Measurements from ENCODE around the gene TACC2. TPM values are rescaled to one million over a fixed set of nuclear protein-coding genes. Genes with fewer than 3 reads are reported as not detected.

TACC2 gene
- total RNA-seq, 1 experiment from 2014 or later = 24.4 TPM

DNA sequence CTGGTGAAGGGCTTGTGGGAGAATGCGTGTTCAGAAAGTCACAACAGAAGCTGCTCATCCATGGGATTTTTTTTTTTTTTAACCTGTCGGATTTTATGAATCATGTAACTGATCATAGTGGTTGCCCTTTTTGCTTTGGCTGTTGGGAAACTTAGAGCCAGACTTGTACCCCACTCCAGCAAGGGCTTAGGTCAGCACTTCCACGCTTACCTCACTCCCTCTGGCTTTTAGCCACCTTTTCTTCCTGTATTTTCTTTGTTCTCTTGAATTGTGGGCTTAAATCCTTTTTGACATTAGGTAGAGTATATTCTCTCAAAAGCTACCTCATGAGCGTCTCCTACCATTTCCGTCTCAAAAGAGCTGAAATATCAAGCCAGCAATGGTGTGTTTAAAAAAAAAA lies 168.5 kb downstream of the TACC2 start:
- intact Hi-C loops (cut with micrococcal nuclease; ENCODE audit: unreplicated experiment) = no loop called here
- Mint-ChIP-seq H3K4me1 (ENCODE audit: low read depth, unreplicated experiment) (no peaks in the 10 kb centered on the region), H3K27ac (ENCODE audit: unreplicated experiment) (no peak overlapping the region), H3K4me3 (ENCODE audit: low read depth, unreplicated experiment) (no peak overlapping the region), H3K9me3 (ENCODE audit: low read depth, unreplicated experiment) (no peaks in the 10 kb centered on the region), H3K36me3 (ENCODE audit: insufficient read depth, unreplicated experiment) (no peaks in the 10 kb centered on the region), H3K27me3 (ENCODE audit: unreplicated experiment) (no peaks in the 10 kb centered on the region)
- no peak for DNase-seq
- BruUV-seq (replicated peaks) = no TSS peak
- CTCF ChIA-PET = no interaction called here
- TF ChIP-seq, protein P1, sequence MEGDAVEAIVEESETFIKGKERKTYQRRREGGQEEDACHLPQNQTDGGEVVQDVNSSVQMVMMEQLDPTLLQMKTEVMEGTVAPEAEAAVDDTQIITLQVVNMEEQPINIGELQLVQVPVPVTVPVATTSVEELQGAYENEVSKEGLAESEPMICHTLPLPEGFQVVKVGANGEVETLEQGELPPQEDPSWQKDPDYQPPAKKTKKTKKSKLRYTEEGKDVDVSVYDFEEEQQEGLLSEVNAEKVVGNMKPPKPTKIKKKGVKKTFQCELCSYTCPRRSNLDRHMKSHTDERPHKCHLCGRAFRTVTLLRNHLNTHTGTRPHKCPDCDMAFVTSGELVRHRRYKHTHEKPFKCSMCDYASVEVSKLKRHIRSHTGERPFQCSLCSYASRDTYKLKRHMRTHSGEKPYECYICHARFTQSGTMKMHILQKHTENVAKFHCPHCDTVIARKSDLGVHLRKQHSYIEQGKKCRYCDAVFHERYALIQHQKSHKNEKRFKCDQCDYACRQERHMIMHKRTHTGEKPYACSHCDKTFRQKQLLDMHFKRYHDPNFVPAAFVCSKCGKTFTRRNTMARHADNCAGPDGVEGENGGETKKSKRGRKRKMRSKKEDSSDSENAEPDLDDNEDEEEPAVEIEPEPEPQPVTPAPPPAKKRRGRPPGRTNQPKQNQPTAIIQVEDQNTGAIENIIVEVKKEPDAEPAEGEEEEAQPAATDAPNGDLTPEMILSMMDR (IDR thresholded peaks at IDR 0.05; ENCODE audit: unreplicated experiment) = no peak

- no TSS peak for BruUV-seq (replicated peaks)
- CTCF ChIA-PET = no interaction called here
- Mint-ChIP-seq H3K9me3 (ENCODE audit: low read depth, unreplicated experiment) (no peaks in the 10 kb centered on the region), H3K27me3 (ENCODE audit: unreplicated experiment) (no peaks in the 10 kb centered on the region), H3K4me3 (ENCODE audit: low read depth, unreplicated experiment) (no peak overlapping the region), H3K36me3 (ENCODE audit: insufficient read depth, unreplicated experiment) (no peaks in the 10 kb centered on the region), H3K27ac (ENCODE audit: unreplicated experiment) (no peak overlapping the region), H3K4me1 (ENCODE audit: low read depth, unreplicated experiment) (no peaks in the 10 kb centered on the region)
- no peak for DNase-seq
- TF ChIP-seq, protein P1 (IDR thresholded peaks at IDR 0.05; ENCODE audit: unreplicated experiment) = no peak
- intact Hi-C loops (cut with micrococcal nuclease; ENCODE audit: unreplicated experiment) = no loop called here
Measured at GRCh38 chr10:122158362-122158761, 169.4 kb downstream of the TACC2 start.

DNA sequence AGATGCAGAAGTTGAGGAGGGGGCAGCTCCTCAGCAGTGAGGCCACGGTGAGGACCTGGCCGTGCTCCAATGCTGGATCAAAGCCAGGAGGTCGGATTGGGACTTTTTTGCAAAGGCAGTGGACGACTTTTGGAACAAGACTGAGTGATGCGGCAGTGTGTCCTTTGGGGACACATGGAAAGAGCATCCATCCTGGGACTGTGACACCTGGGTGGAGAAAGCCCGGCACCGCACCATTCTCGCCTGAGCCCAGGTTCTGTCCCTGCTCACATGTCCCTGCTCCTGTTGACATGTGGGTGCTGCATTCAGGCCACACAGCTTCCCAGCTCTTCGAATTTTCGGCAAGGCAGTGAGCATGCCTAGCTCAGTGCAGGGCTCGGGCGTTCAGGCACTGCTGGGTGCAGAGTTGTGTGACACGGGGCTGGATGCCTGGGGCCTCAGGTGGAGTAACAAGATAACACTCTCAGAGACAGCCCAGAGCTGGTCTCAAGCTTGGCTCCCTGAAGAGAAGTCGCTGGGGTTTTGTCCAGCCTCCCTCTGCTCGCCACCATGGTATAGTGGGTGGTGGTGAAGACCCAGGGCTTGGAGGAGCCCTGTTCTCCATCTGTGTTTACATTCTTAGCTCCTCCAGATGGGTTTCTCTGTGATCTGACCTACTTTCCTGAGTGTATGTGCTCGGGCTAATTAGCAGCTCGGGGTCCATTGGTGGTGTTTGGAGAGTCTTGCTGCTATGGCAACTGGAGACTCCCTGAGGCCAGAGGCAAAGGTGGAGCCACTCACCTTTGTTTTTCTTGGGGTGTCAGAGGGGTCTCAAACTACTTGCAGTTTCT lies 170.4 kb downstream of the TACC2 start:
- H3K4me3 Mint-ChIP-seq (ENCODE audit: low read depth, unreplicated experiment) = no peak overlapping the region
- no peaks in the 10 kb centered on the region for H3K36me3 Mint-ChIP-seq (ENCODE audit: insufficient read depth, unreplicated experiment)
- no TSS peak for BruUV-seq (replicated peaks)
- no peak overlapping the region for H3K27ac Mint-ChIP-seq (ENCODE audit: unreplicated experiment)
- intact Hi-C loops (cut with micrococcal nuclease; ENCODE audit: unreplicated experiment) = no loop called here
- no peak for DNase-seq
- H3K9me3 Mint-ChIP-seq (ENCODE audit: low read depth, unreplicated experiment) = no peaks in the 10 kb centered on the region
- H3K4me1 Mint-ChIP-seq (ENCODE audit: low read depth, unreplicated experiment) = no peaks in the 10 kb centered on the region
- TF ChIP-seq, protein P1 (IDR thresholded peaks at IDR 0.05; ENCODE audit: unreplicated experiment) = no peak
- CTCF ChIA-PET = no interaction called here
- H3K27me3 Mint-ChIP-seq (ENCODE audit: unreplicated experiment) = no peaks in the 10 kb centered on the region

DNA sequence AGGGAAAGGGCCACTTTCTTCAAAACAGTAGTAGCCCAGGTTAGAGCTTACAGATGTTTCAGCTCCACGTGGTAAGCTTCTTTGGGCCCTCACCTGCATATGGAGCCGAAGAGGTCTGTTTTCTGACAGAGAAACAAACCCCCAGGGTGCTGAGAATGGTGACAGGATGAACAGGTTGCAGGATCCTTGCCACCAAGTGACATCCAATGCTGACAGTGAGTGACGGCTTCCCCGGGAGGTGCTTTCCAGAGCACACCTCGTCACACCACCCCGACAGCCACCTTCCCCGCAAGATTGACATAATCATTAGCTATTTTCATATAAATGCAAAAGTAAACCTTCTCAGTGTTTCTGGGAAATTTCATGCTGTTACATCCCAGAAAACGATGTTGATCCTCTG lies 172.8 kb downstream of the TACC2 start:
- intact Hi-C loops (cut with micrococcal nuclease; ENCODE audit: unreplicated experiment) = no loop called here
- no TSS peak for BruUV-seq (replicated peaks)
- TF ChIP-seq, protein P1 (IDR thresholded peaks at IDR 0.05; ENCODE audit: unreplicated experiment) = no peak
- CTCF ChIA-PET = interaction anchor here (0.6 kb wide), 1 partner anchor 19 kb away, joined by 3 read pairs; no protein-coding TSS in a partner anchor
- Mint-ChIP-seq H3K9me3 (ENCODE audit: low read depth, unreplicated experiment) (no peaks in the 10 kb centered on the region), H3K27me3 (ENCODE audit: unreplicated experiment) (no peaks in the 10 kb centered on the region), H3K27ac (ENCODE audit: unreplicated experiment) (no peak overlapping the region), H3K36me3 (ENCODE audit: insufficient read depth, unreplicated experiment) (no peaks in the 10 kb centered on the region), H3K4me1 (ENCODE audit: low read depth, unreplicated experiment) (no peaks in the 10 kb centered on the region), H3K4me3 (ENCODE audit: low read depth, unreplicated experiment) (no peak overlapping the region)
- no peak for DNase-seq
